KOPT-K1 (cell line): ENCODE measurements around the gene EXOSC5.

Experiments
- H3K27ac ChIP-seq: fragments of 200-600 bp; sonication (generic); 2 replicates; pipeline ENCODE4 v1.5.1; 2016; ENCODE audit warnings: antibody characterized with exemption, mild to moderate bottlenecking, low read depth, low read length; ENCODE audit not compliant: poor library complexity, severe bottlenecking
- H3K36me3 ChIP-seq: fragments of 200-600 bp; sonication (generic); 2 replicates; pipeline ENCODE4 v1.5.1; 2017; ENCODE audit warnings: antibody characterized with exemption, mild to moderate bottlenecking, low read length, moderate library complexity; ENCODE audit not compliant: insufficient read depth
- H3K9me3 ChIP-seq: fragments of 200-600 bp; sonication (generic); 2 replicates; pipeline ENCODE4 v1.5.1; 2017; ENCODE audit warnings: antibody characterized with exemption, low read length, mild to moderate bottlenecking; ENCODE audit not compliant: insufficient read depth, poor library complexity, severe bottlenecking

EXOSC5 gene

DNA sequence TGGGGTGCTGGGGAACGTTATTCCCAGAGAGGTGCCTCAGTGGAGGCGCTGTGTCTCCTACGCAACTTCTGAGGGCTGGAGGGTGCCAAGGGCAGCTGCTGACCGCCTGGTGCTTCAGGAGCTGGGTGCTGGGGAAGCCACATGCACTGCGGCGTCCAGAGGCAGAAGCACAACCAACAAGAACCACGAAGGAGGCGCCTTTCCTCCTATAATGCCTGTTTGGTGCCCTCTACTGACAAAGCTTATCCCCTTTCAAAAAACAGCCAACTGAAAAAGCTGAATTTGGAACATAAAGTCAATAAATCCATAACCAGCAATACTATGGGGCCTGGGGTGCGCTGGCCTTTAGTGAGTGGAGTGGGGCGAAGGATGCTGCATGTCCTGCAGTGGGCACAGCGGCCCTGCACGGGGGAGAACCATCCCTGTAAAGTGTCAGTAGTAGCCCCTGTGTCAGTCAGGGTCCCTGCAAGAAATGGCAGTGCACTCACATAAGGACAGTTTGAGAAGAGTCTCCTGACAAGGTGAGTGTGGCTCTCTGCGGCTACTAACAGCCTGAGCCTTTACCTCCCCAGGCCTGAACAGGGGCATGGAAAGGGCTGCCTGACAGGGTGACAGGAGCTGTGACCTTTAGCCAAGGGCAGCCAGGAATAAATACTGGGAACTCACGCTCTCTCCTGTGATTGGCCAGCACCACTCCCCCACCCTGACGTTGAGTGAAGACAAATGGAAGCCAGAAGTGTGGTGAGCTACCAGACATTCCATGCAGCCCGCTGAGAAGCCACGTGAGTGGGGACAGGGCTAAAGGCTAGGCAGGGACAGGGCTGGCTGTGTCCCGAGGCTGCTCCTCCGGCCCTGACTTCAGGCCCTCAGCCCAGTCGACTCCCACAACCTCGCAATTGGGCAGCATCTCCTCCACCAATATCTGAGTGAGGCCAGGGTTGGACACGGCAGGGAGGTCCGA lies 34.5 kb upstream of the EXOSC5 start:
- Histone ChIP-seq H3K36me3 (peaks cover 37% of the 10 kb centered on the region), H3K27ac (no peak overlapping the region)

GRCh38 chr19:41430922-41431321 lies 33.8 kb upstream of the EXOSC5 start:
- Histone ChIP-seq H3K27ac (no peak overlapping the region), H3K9me3 (no peaks in the 10 kb centered on the region), H3K36me3 (peaks cover 37% of the 10 kb centered on the region)

More for the DNA sequence above, 34.5 kb upstream of the EXOSC5 start:
- H3K9me3 ChIP-seq, result no peaks in the 10 kb centered on the region

- H3K36me3 ChIP-seq, result peaks cover 47% of the 10 kb centered on the region
- H3K27ac ChIP-seq, result peak overlapping the region; percentile 57
- H3K9me3 ChIP-seq, result no peaks in the 10 kb centered on the region
These were observed 31.3 kb upstream of the EXOSC5 start for GRCh38 chr19:41428481-41428859.

GRCh38 chr19:41427647-41428480 lies 30.7 kb upstream of the EXOSC5 start:
- peak overlapping the region; percentile 57 for H3K27ac ChIP-seq
- H3K36me3 ChIP-seq, result peaks cover 44% of the 10 kb centered on the region

DNA sequence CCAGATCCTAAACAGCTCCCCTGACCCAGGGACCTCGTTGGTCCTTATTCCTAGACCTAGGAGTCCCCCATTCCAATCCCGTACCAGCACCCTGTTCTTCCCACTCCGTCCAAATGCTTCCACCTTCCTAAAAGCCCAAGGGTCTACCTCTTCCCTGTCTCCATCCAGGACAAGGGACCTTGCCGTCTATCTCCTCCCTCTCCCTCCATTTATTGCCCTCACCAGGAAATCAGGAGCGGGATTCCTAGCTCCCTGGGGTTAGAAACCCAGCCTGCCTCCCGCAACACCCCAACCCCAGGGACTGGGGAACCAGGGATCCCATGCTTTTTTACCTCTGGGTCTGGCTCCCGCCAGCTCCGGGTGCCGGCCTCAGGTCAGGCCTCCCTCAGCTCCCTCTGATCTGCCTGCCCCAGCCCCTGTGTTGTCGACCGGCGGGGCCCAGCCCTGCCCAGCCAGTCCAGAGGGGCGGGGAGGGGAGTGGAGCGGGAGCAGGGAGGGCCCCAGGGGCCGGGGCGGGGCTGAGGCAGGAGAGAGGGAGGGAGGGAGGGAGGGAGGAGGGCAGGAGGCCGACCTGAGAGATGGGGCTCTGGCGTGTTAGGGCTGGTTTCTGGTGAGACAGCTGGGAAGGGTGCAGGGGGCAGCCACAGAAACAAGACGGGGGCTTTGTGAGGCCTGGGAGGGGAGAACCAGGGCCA lies 29.9 kb upstream of the EXOSC5 start, which contains the start of gene B3GNT8:
TSS of gene B3GNT8 (minus strand) at position 423 of the 695 bp plus-strand sequence. CDS start 596 bp downstream, outside the sequence.
- Histone ChIP-seq H3K9me3 (no peaks in the 10 kb centered on the region), H3K36me3 (peaks cover 44% of the 10 kb centered on the region), H3K27ac (peak within 1 kb of the TSS; percentile 57)

More at GRCh38 chr19:41427647-41428480, 30.7 kb upstream of the EXOSC5 start:
- H3K9me3 ChIP-seq, result no peaks in the 10 kb centered on the region

DNA sequence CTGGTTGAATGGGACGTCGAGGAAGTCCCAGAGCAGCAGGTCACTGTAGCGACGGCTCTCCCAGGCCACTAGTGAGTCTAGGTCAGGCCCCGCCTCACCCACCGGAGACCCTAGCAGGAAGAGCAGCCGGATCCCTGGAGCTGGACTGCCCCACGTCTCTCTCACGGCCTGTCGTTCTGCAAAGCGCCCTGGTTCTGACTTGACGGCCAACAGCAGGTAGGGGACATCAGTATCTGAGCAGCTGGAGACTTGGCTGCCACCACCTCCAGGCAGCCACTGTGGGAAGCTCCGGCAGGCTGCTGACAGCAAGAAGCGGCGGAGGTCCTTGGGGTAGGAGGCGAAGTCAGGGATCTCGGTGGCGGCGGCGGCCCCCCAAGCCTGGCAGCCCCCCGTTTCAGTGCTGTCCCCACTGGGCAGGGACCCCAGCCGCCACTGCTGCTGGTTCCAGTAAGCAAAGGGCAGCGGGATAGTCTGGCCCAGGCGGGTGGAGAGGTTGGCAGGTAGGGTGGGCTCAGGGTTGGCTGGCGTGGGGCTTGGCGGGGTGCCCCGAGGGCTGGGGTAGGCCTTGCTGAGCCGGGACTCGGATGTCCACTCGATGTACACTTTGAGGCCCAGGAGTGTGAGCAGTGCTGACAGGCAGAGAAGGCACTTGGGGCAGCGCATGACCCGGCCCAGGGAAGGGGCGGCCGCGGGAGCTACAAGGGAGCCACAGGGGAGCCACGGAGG lies 29.1 kb upstream of the EXOSC5 start:
- Histone ChIP-seq H3K9me3 (no peaks in the 10 kb centered on the region), H3K36me3 (peaks cover 38% of the 10 kb centered on the region; the same call in 1 of the 2 replicates), H3K27ac (no peak overlapping the region)

GRCh38 chr19:41425174-41426115 lies 28.3 kb upstream of the EXOSC5 start:
- peaks cover 35% of the 10 kb centered on the region for H3K36me3 ChIP-seq

GRCh38 chr19:41424335-41425173 lies 27.4 kb upstream of the EXOSC5 start:
- Histone ChIP-seq H3K9me3 (no peaks in the 10 kb centered on the region), H3K27ac (no peak overlapping the region), H3K36me3 (peaks cover 42% of the 10 kb centered on the region)

More at GRCh38 chr19:41425174-41426115, 28.3 kb upstream of the EXOSC5 start:
- Histone ChIP-seq H3K9me3 (no peaks in the 10 kb centered on the region), H3K27ac (no peak overlapping the region)

GRCh38 chr19:41422955-41423354 lies 25.8 kb upstream of the EXOSC5 start:
- Histone ChIP-seq H3K27ac (no peak overlapping the region), H3K36me3 (peaks cover 45% of the 10 kb centered on the region), H3K9me3 (no peaks in the 10 kb centered on the region)

DNA sequence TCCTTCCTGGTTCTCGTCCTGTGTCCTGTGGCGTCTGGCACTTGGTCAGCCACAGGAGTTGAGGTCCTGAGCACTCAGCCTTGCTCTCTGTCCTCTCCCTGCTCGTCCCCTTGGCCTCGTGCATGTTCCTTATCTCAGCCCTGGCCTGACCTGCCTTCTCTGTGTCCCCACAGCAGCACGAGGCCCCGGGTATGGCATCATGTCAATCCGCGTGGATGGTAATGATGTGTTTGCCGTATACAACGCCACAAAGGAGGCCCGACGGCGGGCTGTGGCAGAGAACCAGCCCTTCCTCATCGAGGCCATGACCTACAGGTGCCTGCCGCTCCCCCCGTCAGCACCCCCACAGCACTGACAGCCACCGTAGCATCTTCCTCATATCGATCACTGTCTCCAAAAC lies 25.3 kb upstream of the EXOSC5 start:
- Histone ChIP-seq H3K36me3 (peaks cover 45% of the 10 kb centered on the region), H3K9me3 (no peaks in the 10 kb centered on the region), H3K27ac (no peak overlapping the region)

GRCh38 chr19:41421973-41422372 lies 24.8 kb upstream of the EXOSC5 start:
- Histone ChIP-seq H3K36me3 (peaks cover 45% of the 10 kb centered on the region), H3K27ac (no peak overlapping the region), H3K9me3 (no peaks in the 10 kb centered on the region)

- no peaks in the 10 kb centered on the region for H3K9me3 ChIP-seq
- no peak overlapping the region for H3K27ac ChIP-seq
These were observed 24.2 kb upstream of the EXOSC5 start for GRCh38 chr19:41421314-41421713.

More at GRCh38 chr19:41421314-41421713, 24.2 kb upstream of the EXOSC5 start:
- H3K36me3 ChIP-seq, result peaks cover 47% of the 10 kb centered on the region
